Measurements from ENCODE around the gene SYCP2L. TPM values are rescaled to one million over a fixed set of nuclear protein-coding genes. Genes with fewer than 3 reads are reported as not detected.

The SYCP2L gene
- total RNA-seq, 2 donors from 2014 or later: 0.18 TPM; not detected in 1

- ATAC-seq: no peak
- no peak for DNase-seq
- intact Hi-C loops (cut with DNase I, micrococcal nuclease): no loop called here
These were observed 59.0 kb downstream of the SYCP2L start for GRCh38 chr6:10945845-10946244.

- DNase-seq (no peak), ATAC-seq (no peak)
- intact Hi-C loops (cut with DNase I, micrococcal nuclease): no loop called here
These were observed 61.1 kb downstream of the SYCP2L start for GRCh38 chr6:10947966-10948365.

GRCh38 chr6:10949579-10950490 is 63.0 kb downstream of the SYCP2L start:
- ATAC-seq (no peak), DNase-seq (no peak)
- intact Hi-C loops (cut with DNase I, micrococcal nuclease): loop anchor here in 1 of 2 donors (5.0 kb wide), 1 partner anchor 117 kb away; no protein-coding TSS in a partner anchor

- peak; percentile 50 for ATAC-seq
- no peak for DNase-seq
These were observed 64.9 kb downstream of the SYCP2L start for GRCh38 chr6:10951675-10952282.

GRCh38 chr6:10954590-10955010 is 67.7 kb downstream of the SYCP2L start:
- intact Hi-C loops (cut with DNase I, micrococcal nuclease): loop anchor here in 1 of 2 donors (5.0 kb wide), 1 partner anchor 113 kb away; no protein-coding TSS in a partner anchor
- ATAC-seq (peak; percentile 89), DNase-seq (peak; percentile 52 to 80)

More at GRCh38 chr6:10951675-10952282, 64.9 kb downstream of the SYCP2L start:
- intact Hi-C loops (cut with DNase I, micrococcal nuclease): loop anchor here in 1 of 2 donors (5.0 kb wide), 1 partner anchor 116 kb away; no protein-coding TSS in a partner anchor

GRCh38 chr6:10956776-10957175 is 69.9 kb downstream of the SYCP2L start:
- no peak for ATAC-seq
- no peak for DNase-seq
- intact Hi-C loops (cut with DNase I, micrococcal nuclease): no loop called here

GRCh38 chr6:10957414-10957886 is 70.6 kb downstream of the SYCP2L start:
- intact Hi-C loops (cut with DNase I, micrococcal nuclease): no loop called here
- ATAC-seq: no peak
- DNase-seq: no peak

GRCh38 chr6:10960171-10960570 is 73.3 kb downstream of the SYCP2L start:
- ATAC-seq (no peak), DNase-seq (no peak)
- intact Hi-C loops (cut with DNase I, micrococcal nuclease): no loop called here

GRCh38 chr6:10961837-10962236 is 75.0 kb downstream of the SYCP2L start:
- intact Hi-C loops (cut with DNase I, micrococcal nuclease): no loop called here
- ATAC-seq: no peak
- DNase-seq: no peak

- intact Hi-C loops (cut with DNase I, micrococcal nuclease): no loop called here
- DNase-seq: no peak
- no peak for ATAC-seq
These were observed 75.8 kb downstream of the SYCP2L start for GRCh38 chr6:10962673-10963072.

- intact Hi-C loops (cut with DNase I, micrococcal nuclease): no loop called here
- no peak for ATAC-seq
- no peak for DNase-seq
These were observed 76.3 kb downstream of the SYCP2L start for GRCh38 chr6:10963113-10963512.

- ATAC-seq (no peak), DNase-seq (no peak)
- intact Hi-C loops (cut with DNase I, micrococcal nuclease): no loop called here
These were observed 77.8 kb downstream of the SYCP2L start for GRCh38 chr6:10964684-10965083.

- no peak for DNase-seq
- ATAC-seq: no peak
- intact Hi-C loops (cut with DNase I, micrococcal nuclease): no loop called here
These were observed 81.9 kb downstream of the SYCP2L start for GRCh38 chr6:10968776-10969175.

- intact Hi-C loops (cut with DNase I, micrococcal nuclease): no loop called here
- DNase-seq (no peak), ATAC-seq (no peak)
These were observed 83.9 kb downstream of the SYCP2L start for GRCh38 chr6:10970731-10971130.

- intact Hi-C loops (cut with DNase I, micrococcal nuclease): no loop called here
- ATAC-seq: no peak
- DNase-seq: no peak
These were observed 85.3 kb downstream of the SYCP2L start for GRCh38 chr6:10972196-10972595.

- intact Hi-C loops (cut with DNase I, micrococcal nuclease): no loop called here
- ATAC-seq (no peak), DNase-seq (no peak)
These were observed 89.7 kb downstream of the SYCP2L start for GRCh38 chr6:10976571-10976970.

GRCh38 chr6:10977231-10977968 is 90.5 kb downstream of the SYCP2L start:
- intact Hi-C loops (cut with DNase I, micrococcal nuclease): no loop called here
- no peak for DNase-seq
- no peak for ATAC-seq

GRCh38 chr6:10979603-10980002 is 92.8 kb downstream of the SYCP2L start:
- intact Hi-C loops (cut with DNase I, micrococcal nuclease): no loop called here
- ATAC-seq (no peak), DNase-seq (no peak)

- ATAC-seq (no peak), DNase-seq (no peak)
- intact Hi-C loops (cut with DNase I, micrococcal nuclease): no loop called here
These were observed 94.6 kb downstream of the SYCP2L start for GRCh38 chr6:10981409-10981808.

Measured in left colon (tissue), 2 donors.